EH (cell line): ENCODE measurements around the gene PRKCE.

ENCODE experiments used
- DNase-seq: peaks from one replicate; pipeline ENCODE4 v3.0.0-alpha.2; 2015; ENCODE audit warnings: low read depth

The PRKCE gene

GRCh38 chr2:46122318-46122976, 471.0 kb downstream of the PRKCE start:
- DNase-seq: no peak

- no peak for DNase-seq
Observed at GRCh38 chr2:46123013-46123412, 471.5 kb downstream of the PRKCE start.

- no peak for DNase-seq
Observed at GRCh38 chr2:46125798-46126197, 474.3 kb downstream of the PRKCE start.

- no peak for DNase-seq
Observed at GRCh38 chr2:46126571-46126970, 475.1 kb downstream of the PRKCE start.

GRCh38 chr2:46127176-46127575, 475.7 kb downstream of the PRKCE start:
- no peak for DNase-seq

GRCh38 chr2:46130511-46130910, 479.0 kb downstream of the PRKCE start:
- no peak for DNase-seq

GRCh38 chr2:46132996-46133395, 481.5 kb downstream of the PRKCE start:
- DNase-seq: no peak

GRCh38 chr2:46134531-46135227, 483.2 kb downstream of the PRKCE start:
- DNase-seq: peak; percentile 63

GRCh38 chr2:46135228-46135855, 483.9 kb downstream of the PRKCE start:
- DNase-seq: no peak

GRCh38 chr2:46135958-46136357, 484.5 kb downstream of the PRKCE start:
- peak; percentile 84 for DNase-seq

GRCh38 chr2:46136481-46136880, 485.0 kb downstream of the PRKCE start:
- DNase-seq: no peak

- no peak for DNase-seq
Observed at GRCh38 chr2:46136953-46137352, 485.5 kb downstream of the PRKCE start.

- DNase-seq: no peak
Observed at GRCh38 chr2:46142546-46143428, 491.3 kb downstream of the PRKCE start.

GRCh38 chr2:46143429-46144132, 492.1 kb downstream of the PRKCE start:
- DNase-seq: no peak

- peak; percentile 27 for DNase-seq
Observed at GRCh38 chr2:46144133-46144800, 492.8 kb downstream of the PRKCE start.

GRCh38 chr2:46145017-46145416, 493.5 kb downstream of the PRKCE start:
- no peak for DNase-seq

- no peak for DNase-seq
Observed at GRCh38 chr2:46145840-46146239, 494.4 kb downstream of the PRKCE start.

- no peak for DNase-seq
Observed at GRCh38 chr2:46146866-46147502, 495.5 kb downstream of the PRKCE start.

- DNase-seq: no peak
Observed at GRCh38 chr2:46147626-46148368, 496.3 kb downstream of the PRKCE start.

- no peak for DNase-seq
Observed at GRCh38 chr2:46148369-46148736, 496.9 kb downstream of the PRKCE start.
